NCI-H2107 (cell line): ENCODE results near the gene NDUFS8.

Experiments
- DNase-seq: peaks from one replicate; lab custom pipeline; 2025; lab: John Stamatoyannopoulos, UW

The NDUFS8 gene

GRCh38 chr11:68003846-68004550 lies 26.5 kb upstream of the NDUFS8 start, which contains the start of gene UNC93B1:
Gene UNC93B1 (minus strand): TSS chr11:68004097. CDS start chr11:68004043, 54 bp downstream.
- DNase-seq = no peak

GRCh38 chr11:68004551-68005335 lies 25.7 kb upstream of the NDUFS8 start:
- DNase-seq = no peak

GRCh38 chr11:68006606-68007166 lies 23.8 kb upstream of the NDUFS8 start:
- DNase-seq = no peak

GRCh38 chr11:68007498-68008380 lies 22.7 kb upstream of the NDUFS8 start:
- DNase-seq = no peak

- peak; percentile 35 for DNase-seq
Observed at GRCh38 chr11:68008381-68009337, 21.8 kb upstream of the NDUFS8 start.

- DNase-seq = no peak
Observed at GRCh38 chr11:68009391-68010089, 20.9 kb upstream of the NDUFS8 start.

GRCh38 chr11:68010090-68011041 lies 20.1 kb upstream of the NDUFS8 start, which contains the start of gene ALDH3B1:
Gene ALDH3B1 (plus strand): TSS chr11:68010327. CDS start chr11:68015298, 4,971 bp downstream.
- no peak for DNase-seq

GRCh38 chr11:68011051-68011943 lies 19.2 kb upstream of the NDUFS8 start:
- DNase-seq = no peak

GRCh38 chr11:68012044-68012842 lies 18.2 kb upstream of the NDUFS8 start:
- DNase-seq = no peak

- DNase-seq = no peak
Observed at GRCh38 chr11:68012843-68013610, 17.5 kb upstream of the NDUFS8 start.

- no peak for DNase-seq
Observed at GRCh38 chr11:68013611-68014156, 16.8 kb upstream of the NDUFS8 start.

- DNase-seq = no peak
Observed at GRCh38 chr11:68014157-68014946, 16.1 kb upstream of the NDUFS8 start.

GRCh38 chr11:68014947-68015447 lies 15.5 kb upstream of the NDUFS8 start:
- DNase-seq = no peak

GRCh38 chr11:68015467-68015866 lies 15.0 kb upstream of the NDUFS8 start:
- no peak for DNase-seq
